Epithelial cell of esophagus (primary cell): ENCODE data around the gene TACC3.

Experiments
- DNase-seq: peaks from one replicate; pipeline ENCODE4 v3.0.0; 2010; ENCODE audit warnings: low read depth
- H3K4me3 ChIP-seq: 2 replicates; pipeline ENCODE4 v1.5.1; 2011; ENCODE audit warnings: mild to moderate bottlenecking, low read length, control low read depth
- CTCF ChIP-seq: IDR thresholded peaks from 2 replicates; pipeline ENCODE4 v1.5.1; 2011; ENCODE audit warnings: low read depth, mild to moderate bottlenecking, low read length, control low read depth, inconsistent platforms; ENCODE audit not compliant: insufficient read depth; ENCODE audit errors: missing control alignments

TACC3 gene

DNA sequence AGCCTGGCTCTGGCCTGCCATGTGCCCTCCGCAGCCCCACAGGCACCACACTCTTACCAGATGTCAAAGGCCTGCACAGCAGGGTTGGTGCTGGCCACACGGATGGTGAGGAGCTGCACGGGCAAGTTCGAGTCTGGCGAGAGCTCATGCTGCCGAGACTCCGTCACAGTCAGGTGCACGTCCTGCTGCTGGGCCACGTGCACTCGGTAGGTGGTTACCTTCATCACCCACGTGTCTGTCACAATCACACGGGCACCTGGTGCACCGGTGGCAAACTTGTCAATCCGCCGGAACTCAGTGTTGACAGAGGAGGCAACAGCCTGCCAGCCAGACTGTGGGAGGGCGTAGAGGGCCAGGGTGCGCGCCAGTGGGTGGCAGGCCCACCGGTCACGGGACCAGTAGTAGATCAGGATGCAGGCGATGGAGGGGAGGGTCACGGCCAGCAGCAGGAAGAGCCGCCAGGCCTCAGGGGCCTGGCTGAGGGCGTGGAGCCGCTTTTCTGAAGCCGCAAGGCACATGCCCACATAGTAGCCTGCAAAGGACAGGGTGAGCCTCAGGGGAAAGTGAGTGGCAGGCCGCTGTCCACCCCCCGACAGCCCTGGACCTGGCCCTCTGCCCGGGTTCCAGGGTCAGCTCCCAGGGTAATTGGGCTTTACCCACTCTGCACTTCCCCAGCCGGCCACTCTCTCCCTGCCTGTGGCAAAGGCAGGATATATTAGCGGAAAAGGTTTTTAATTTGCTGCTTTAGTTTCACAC is 3.0 kb upstream of the TACC3 start:
- no peak for TF ChIP-seq CTCF
- H3K4me3 ChIP-seq, result no peak overlapping the region
- no peak for DNase-seq

DNA sequence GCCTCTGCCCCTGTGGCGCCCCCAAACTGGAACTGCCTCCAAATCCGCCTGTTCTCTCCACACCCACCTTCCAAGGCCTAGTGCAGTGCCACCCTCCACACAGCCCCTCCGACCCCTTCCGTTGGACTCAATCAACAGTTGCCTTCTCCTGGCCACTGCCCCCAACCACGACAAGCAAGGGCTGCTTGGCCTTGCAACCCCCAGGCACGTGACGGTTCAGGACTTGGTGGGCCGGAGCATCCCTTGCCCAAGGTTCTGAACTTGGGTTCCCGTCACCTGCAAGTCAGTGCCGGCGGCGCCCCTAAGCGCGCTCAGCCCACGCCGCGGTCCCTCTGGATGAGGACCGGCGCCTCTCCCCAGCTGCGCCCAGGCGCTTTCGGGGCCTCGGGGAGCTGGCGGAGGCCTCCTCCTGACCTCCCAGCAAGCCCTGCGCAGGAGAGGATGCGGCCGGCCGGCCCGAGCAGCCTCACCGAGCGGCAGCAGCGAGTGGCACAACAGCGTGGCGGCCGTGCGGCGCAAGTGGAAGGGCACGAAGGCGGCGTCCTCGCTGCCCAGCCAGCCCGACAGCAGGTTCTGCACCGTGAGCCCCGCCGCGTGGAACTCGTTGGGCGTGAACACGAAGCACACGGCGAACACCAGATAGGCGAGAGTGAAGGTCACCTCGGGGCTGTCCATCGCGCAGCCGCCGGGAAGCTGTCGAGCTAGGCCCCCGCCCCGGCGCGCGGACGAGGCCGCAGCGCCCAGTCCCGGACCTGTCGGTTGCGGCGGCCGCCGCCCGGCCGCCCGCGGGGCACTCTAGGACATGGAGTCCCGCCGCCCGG is 948 bp upstream of the TACC3 start:
- no peak for TF ChIP-seq CTCF
- H3K4me3 ChIP-seq, result peak overlapping the region; percentile 80
- peak; percentile 30 for DNase-seq

DNA sequence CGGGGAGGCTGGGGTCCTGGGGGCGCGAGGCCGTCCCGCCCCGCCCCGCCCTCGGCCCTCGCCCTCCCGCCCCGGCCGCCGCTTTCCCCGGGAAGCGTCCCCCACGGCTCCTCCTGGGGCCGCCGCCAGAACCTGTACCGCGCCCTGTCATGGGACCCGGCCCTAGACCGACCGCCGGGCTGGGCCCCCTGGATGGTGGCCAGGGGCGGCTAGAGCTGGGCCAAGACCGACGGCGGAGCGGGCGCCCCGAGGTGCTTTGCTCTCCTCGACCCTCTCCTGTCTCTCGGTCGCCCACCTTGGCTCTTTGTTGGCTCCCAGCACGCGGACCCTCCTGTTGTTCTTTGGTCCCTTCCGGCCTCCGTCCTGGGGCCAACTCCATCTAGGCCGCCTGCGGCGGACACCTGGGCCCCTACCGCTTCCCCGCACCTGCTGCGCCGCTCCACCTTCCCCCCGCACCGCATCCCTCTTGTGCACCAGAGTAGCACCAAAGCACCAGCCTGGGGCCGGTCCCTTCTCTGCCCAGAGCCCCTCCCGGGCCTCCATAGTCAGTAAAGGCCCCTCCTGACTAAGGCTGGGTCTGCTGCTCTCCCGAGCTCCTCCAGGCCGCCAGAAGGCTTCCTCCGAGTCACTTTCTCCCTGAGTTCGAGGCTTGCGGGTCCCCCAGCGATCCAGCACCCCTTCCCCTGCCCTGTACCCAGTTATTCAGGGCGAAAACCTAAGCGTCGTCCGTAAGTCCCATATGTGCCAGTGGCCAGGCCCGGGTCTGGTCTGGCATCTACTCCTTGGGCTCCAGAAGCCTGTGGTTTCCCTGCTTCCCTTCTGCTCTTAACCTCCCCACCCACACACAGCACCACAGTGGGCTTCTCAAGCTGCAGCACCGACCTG is 587 bp downstream of the TACC3 start:
- no peak for DNase-seq
- peak overlapping the region; percentile 58 for H3K4me3 ChIP-seq
- no peak for TF ChIP-seq CTCF

GRCh38 chr4:1722551-1723118 is 1.3 kb downstream of the TACC3 start:
- TF ChIP-seq CTCF, result no peak
- no peak for DNase-seq
- H3K4me3 ChIP-seq, result peak overlapping the region; percentile 58

- H3K4me3 ChIP-seq, result no peak overlapping the region
- no peak for DNase-seq
- TF ChIP-seq CTCF, result no peak
Measured at GRCh38 chr4:1723131-1723801, 1.9 kb downstream of the TACC3 start.

- DNase-seq, result no peak
- no peak overlapping the region for H3K4me3 ChIP-seq
- no peak for TF ChIP-seq CTCF
Measured at GRCh38 chr4:1725521-1725920, 4.2 kb downstream of the TACC3 start.
